GM23338 (cell line): ENCODE measurements around the gene FAM174C. TPM values are rescaled to one million over a fixed set of nuclear protein-coding genes. Genes with fewer than 3 reads are reported as not detected.

Source experiments
- ATAC-seq: fragments of 200-7000 bp; cut with Tn5 transposase; 3 replicates; pipeline ENCODE4 v1.9.1; 2020
- DNase-seq: peaks from one replicate; pipeline ENCODE4 v3.0.0-alpha.2; 2015; ENCODE audit warnings: low spot score
- H2AFZ ChIP-seq: fragments of 200-600 bp; sonication (generic); 2 replicates; pipeline ENCODE4 v1.8.0; 2016; ENCODE audit warnings: antibody characterized with exemption, mild to moderate bottlenecking, moderate library complexity
- H3F3A ChIP-seq: fragments of 200-600 bp; sonication (generic); replicated peaks from 2 replicates; pipeline ENCODE4 v1.8.0; 2017; ENCODE audit warnings: antibody characterized with exemption, mixed run types, low read depth
- H3K27ac ChIP-seq: fragments of 200-600 bp; sonication (generic); 2 replicates; pipeline ENCODE4 v1.6.1; 2016; ENCODE audit warnings: low read depth
- H3K27me3 ChIP-seq: fragments of 200-600 bp; sonication (generic); 2 replicates; pipeline ENCODE4 v1.8.0; 2016; ENCODE audit warnings: mild to moderate bottlenecking, mixed run types, moderate library complexity; ENCODE audit not compliant: insufficient read depth
- H3K36me3 ChIP-seq: fragments of 200-600 bp; sonication (generic); 2 replicates; pipeline ENCODE4 v1.8.0; 2016; ENCODE audit warnings: mild to moderate bottlenecking; ENCODE audit not compliant: insufficient read depth
- H3K4me1 ChIP-seq: fragments of 200-600 bp; sonication (generic); 2 replicates; pipeline ENCODE4 v1.8.0; 2016; ENCODE audit warnings: mild to moderate bottlenecking, moderate library complexity; ENCODE audit not compliant: insufficient read depth
- H3K4me2 ChIP-seq: fragments of 200-600 bp; sonication (generic); 2 replicates; pipeline ENCODE4 v1.7.1; 2017; ENCODE audit warnings: mixed run types
- H3K4me3 ChIP-seq: fragments of 200-600 bp; sonication (generic); 2 replicates; pipeline ENCODE4 v1.6.1; 2016; ENCODE audit warnings: mixed run types
- H3K79me2 ChIP-seq: fragments of 200-600 bp; sonication (generic); replicated peaks from 2 replicates; pipeline ENCODE4 v1.8.0; 2017; ENCODE audit warnings: mild to moderate bottlenecking; ENCODE audit not compliant: insufficient read depth
- H3K9me2 ChIP-seq: fragments of 200-600 bp; sonication (generic); 2 replicates; pipeline ENCODE4 v1.8.0; 2017; ENCODE audit not compliant: insufficient read depth
- H4K20me1 ChIP-seq: fragments of 200-600 bp; sonication (generic); replicated peaks from 2 replicates; pipeline ENCODE4 v1.8.0; 2017; ENCODE audit warnings: mild to moderate bottlenecking; ENCODE audit not compliant: insufficient read depth
- H3K27ac Mint-ChIP-seq: 2 replicates; pipeline ENCODE4 v1.8.0; 2020; ENCODE audit warnings: inconsistent platforms, mild to moderate bottlenecking, moderate library complexity, mixed read lengths
- H3K27me3 Mint-ChIP-seq: 3 replicates; pipeline ENCODE4 v1.8.0; 2022; ENCODE audit warnings: low read depth, mild to moderate bottlenecking, moderate library complexity, mixed read lengths, inconsistent platforms; ENCODE audit not compliant: insufficient read depth, poor library complexity
- H3K36me3 Mint-ChIP-seq: 3 replicates; pipeline ENCODE4 v1.8.0; 2021; ENCODE audit warnings: low read depth, mild to moderate bottlenecking, inconsistent platforms, moderate library complexity, mixed read lengths
- H3K4me1 Mint-ChIP-seq: 3 replicates; pipeline ENCODE4 v1.8.0; 2020; ENCODE audit warnings: mild to moderate bottlenecking, inconsistent platforms, mixed read lengths
- H3K4me3 Mint-ChIP-seq: 3 replicates; pipeline ENCODE4 v1.8.0; 2021; ENCODE audit warnings: moderate library complexity, mild to moderate bottlenecking, inconsistent platforms, mixed read lengths
- H3K9me3 Mint-ChIP-seq: 3 replicates; pipeline ENCODE4 v1.8.0; 2020; ENCODE audit warnings: moderate library complexity, mild to moderate bottlenecking, inconsistent platforms, mixed read lengths
- CREB1 ChIP-seq: fragments of 250-450 bp; sonication (Bioruptor Pico); IDR thresholded peaks from 2 replicates; pipeline ENCODE4 v1.5.0; 2020; ENCODE audit warnings: low read depth, mild to moderate bottlenecking, moderate library complexity
- EZH2 ChIP-seq: fragments of 200-600 bp; sonication (generic); IDR thresholded peaks from one replicate; pipeline ENCODE4 v1.8.0; 2017; ENCODE audit warnings: antibody characterized with exemption, mild to moderate bottlenecking, low read depth; ENCODE audit not compliant: unreplicated experiment
- EZH2phosphoT487 ChIP-seq: fragments of 200-600 bp; sonication (generic); IDR thresholded peaks from one replicate; pipeline ENCODE4 v1.8.1; 2018; ENCODE audit warnings: antibody characterized with exemption; ENCODE audit not compliant: unreplicated experiment
- NANOG ChIP-seq: IDR thresholded peaks from 2 replicates; pipeline ENCODE4 v1.6.1; 2016; ENCODE audit warnings: antibody characterized with exemption, borderline replicate concordance
- POLR2AphosphoS5 ChIP-seq: IDR thresholded peaks from 2 replicates; pipeline ENCODE4 v1.6.1; 2016; ENCODE audit warnings: antibody characterized with exemption, low read depth
- STAT1 ChIP-seq: IDR thresholded peaks from one replicate; pipeline ENCODE4 v1.6.1; 2016; ENCODE audit warnings: antibody characterized with exemption; ENCODE audit not compliant: unreplicated experiment
- ZNF114 ChIP-seq: fragments of 250-450 bp; sonication (Bioruptor Pico); IDR thresholded peaks from 2 replicates; pipeline ENCODE4 v1.5.0; 2020; ENCODE audit warnings: mild to moderate bottlenecking, moderate library complexity
- ZNF331 ChIP-seq: fragments of 250-450 bp; sonication (Bioruptor Pico); IDR thresholded peaks from 2 replicates; pipeline ENCODE4 v1.5.0; 2020; ENCODE audit warnings: low read depth, mild to moderate bottlenecking, moderate library complexity
- polyA plus RNA-seq: library from polyadenylated mRNA; unstranded; fragments of >200 nt; fragmentation: Nextera tagmentation; extraction: Ambion mirVana; gene quantifications from 2 replicates; pipeline ENCODE4 v1.2.1, GENCODE V29; 2016
- total RNA-seq: library from RNA; depleted of rRNA; stranded (reverse); fragments of >200 nt; shearing (Covaris generic); gene quantifications from 2 replicates; pipeline ENCODE4 v1.2.3, GENCODE V29; 2014
- TF ChIP-seq, protein P1 (sequence below), 2 experiments: fragments of 200-600 bp in 1 of 2; sonication (generic) in 1 of 2; conservative IDR thresholded peaks; 2 replicates each; pipeline versions ENCODE4 v1.5.1 to v1.6.1; 2016 to 2017; ENCODE audit warnings: antibody characterized with exemption in 2 of 2, low read depth in 2 of 2, mild to moderate bottlenecking in 2 of 2, moderate library complexity in 1 of 2

Gene FAM174C
- total and polyA plus RNA-seq, 2 experiments from 2014 or later: 60.4 to 68.0 TPM

DNA sequence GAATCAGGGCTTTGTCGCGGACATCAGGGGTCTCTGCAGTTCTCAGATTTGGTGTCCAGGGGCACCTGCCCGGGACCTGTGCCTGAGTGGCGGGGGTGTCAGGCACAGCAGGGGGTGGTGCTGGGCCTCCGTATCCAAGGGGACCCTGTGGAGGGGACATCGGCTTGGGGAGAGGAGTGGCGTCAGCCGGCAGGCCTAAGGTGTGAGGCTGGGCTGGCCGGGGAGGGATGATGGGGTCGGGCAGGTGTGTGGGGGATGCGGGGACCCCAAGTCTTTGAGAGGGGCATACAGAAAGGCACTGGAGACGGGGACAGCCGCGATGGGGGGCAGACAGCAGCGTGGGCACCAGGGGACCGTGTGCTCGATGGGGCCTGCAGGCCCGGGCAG, 12.9 kb downstream of the FAM174C start:
- Histone ChIP-seq H3K27me3 (peaks cover 26% of the 10 kb centered on the region), H3K4me3 (no peak overlapping the region), H3K9me2 (no peaks in the 10 kb centered on the region), H4K20me1 (no peaks in the 10 kb centered on the region), H3K4me1 (no peaks in the 10 kb centered on the region), H3K79me2 (no peaks in the 10 kb centered on the region), H3K4me2 (no peak overlapping the region), H3K27ac (no peak overlapping the region), H3F3A (peaks cover 19% of the 10 kb centered on the region), H3K36me3 (no peaks in the 10 kb centered on the region), H2AFZ (no peak overlapping the region)
- Mint-ChIP-seq H3K9me3 (no peaks in the 10 kb centered on the region), H3K4me1 (peaks cover 7% of the 10 kb centered on the region; the same call in 2 of the 3 replicates), H3K4me3 (no peak overlapping the region), H3K36me3 (no peaks in the 10 kb centered on the region), H3K27ac (no peak overlapping the region), H3K27me3 (peaks cover 20% of the 10 kb centered on the region)
- TF ChIP-seq, protein P1, sequence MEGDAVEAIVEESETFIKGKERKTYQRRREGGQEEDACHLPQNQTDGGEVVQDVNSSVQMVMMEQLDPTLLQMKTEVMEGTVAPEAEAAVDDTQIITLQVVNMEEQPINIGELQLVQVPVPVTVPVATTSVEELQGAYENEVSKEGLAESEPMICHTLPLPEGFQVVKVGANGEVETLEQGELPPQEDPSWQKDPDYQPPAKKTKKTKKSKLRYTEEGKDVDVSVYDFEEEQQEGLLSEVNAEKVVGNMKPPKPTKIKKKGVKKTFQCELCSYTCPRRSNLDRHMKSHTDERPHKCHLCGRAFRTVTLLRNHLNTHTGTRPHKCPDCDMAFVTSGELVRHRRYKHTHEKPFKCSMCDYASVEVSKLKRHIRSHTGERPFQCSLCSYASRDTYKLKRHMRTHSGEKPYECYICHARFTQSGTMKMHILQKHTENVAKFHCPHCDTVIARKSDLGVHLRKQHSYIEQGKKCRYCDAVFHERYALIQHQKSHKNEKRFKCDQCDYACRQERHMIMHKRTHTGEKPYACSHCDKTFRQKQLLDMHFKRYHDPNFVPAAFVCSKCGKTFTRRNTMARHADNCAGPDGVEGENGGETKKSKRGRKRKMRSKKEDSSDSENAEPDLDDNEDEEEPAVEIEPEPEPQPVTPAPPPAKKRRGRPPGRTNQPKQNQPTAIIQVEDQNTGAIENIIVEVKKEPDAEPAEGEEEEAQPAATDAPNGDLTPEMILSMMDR (conservative IDR thresholded peaks at IDR 0.05; ENCODE audit: low read depth in 2 of 2): no peak
- TF ChIP-seq EZH2 (no peak), NANOG (no peak)
- ATAC-seq (no peak), DNase-seq (no peak)

DNA sequence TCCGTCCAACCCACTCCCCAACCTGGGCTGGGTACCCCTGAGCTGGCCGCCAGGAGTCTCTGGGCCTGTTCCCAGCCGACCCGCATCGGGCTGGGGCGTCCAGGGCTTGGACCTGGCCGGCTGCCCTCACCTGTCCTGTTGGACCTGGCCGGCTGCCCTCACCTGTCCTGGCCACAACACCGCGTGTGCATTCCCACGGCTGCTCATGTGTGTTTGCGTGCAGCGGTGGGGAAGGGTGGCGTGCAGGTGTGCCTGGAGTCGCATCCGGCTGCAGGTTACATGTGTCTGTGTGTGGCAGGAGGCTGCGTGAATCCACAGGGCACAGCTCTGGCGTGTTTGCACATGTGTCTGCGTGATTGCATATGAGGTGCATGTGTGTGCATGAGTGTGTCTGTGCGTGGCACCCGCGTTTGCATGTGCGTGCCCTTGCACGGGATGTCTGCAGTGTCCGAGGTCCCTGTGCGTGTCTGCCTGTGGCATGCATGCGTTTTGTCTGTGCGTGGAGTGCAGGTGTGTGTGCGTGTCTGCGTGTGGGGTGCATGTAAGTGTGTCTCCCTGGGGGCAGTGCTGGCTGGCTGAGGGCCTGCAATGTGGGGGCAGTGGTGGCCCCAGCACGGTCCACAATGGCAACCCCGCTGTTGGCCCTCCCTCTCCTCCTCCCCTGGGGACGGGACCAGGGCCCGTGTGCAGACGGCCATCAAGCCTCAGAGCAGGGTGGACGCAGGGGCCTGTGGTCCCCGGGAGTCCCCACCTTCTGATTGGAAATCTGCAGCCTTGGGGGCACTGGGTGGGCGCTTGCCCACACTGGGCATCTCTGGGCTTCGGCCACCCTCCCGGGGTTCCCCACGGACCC, 13.7 kb downstream of the FAM174C start:
- Histone ChIP-seq H3K9me2 (no peaks in the 10 kb centered on the region), H3F3A (peaks cover 17% of the 10 kb centered on the region), H3K4me3 (no peak overlapping the region), H3K27ac (no peak overlapping the region), H4K20me1 (no peaks in the 10 kb centered on the region), H3K4me1 (no peaks in the 10 kb centered on the region), H3K4me2 (no peak overlapping the region), H3K79me2 (no peaks in the 10 kb centered on the region), H3K36me3 (no peaks in the 10 kb centered on the region), H2AFZ (no peak overlapping the region), H3K27me3 (peaks cover 23% of the 10 kb centered on the region)
- ATAC-seq (no peak), DNase-seq (no peak)
- H3K27ac Mint-ChIP-seq: no peak overlapping the region
- no peaks in the 10 kb centered on the region for H3K36me3 Mint-ChIP-seq
- no peak for TF ChIP-seq CREB1 (CRISPR knock-in tag)
- no peak for TF ChIP-seq ZNF331
- TF ChIP-seq, protein P1 (conservative IDR thresholded peaks at IDR 0.05; ENCODE audit: low read depth in 2 of 2): no peak
- TF ChIP-seq STAT1: no peak
- TF ChIP-seq EZH2phosphoT487: no peak
- TF ChIP-seq ZNF114 (CRISPR knock-in tag): no peak
- TF ChIP-seq NANOG: no peak
- TF ChIP-seq EZH2: no peak
- no peak for TF ChIP-seq POLR2AphosphoS5
- H3K9me3 Mint-ChIP-seq: no peaks in the 10 kb centered on the region
- H3K4me1 Mint-ChIP-seq: peaks cover 7% of the 10 kb centered on the region; the same call in 2 of the 3 replicates
- H3K27me3 Mint-ChIP-seq: peaks cover 18% of the 10 kb centered on the region
- no peak overlapping the region for H3K4me3 Mint-ChIP-seq
